Neural progenitor cell (in vitro differentiated cells): ENCODE measurements around the gene C1QA. TPM values are rescaled to one million over a fixed set of nuclear protein-coding genes. Genes with fewer than 3 reads are reported as not detected.
A peak's percentile ranks its signal among the peaks of the same experiment; 100 is the strongest.

Experiments
- DNase-seq: peaks from one replicate; pipeline ENCODE4 v3.0.0-alpha.2; 2016; ENCODE audit warnings: low spot score
- H2AFZ ChIP-seq: fragments of 200-600 bp; sonication (generic); replicated peaks from 2 replicates; pipeline ENCODE4 v1.6.1; 2016; ENCODE audit warnings: antibody characterized with exemption
- H3F3A ChIP-seq: fragments of 200-600 bp; sonication (generic); 2 replicates; pipeline ENCODE4 v1.6.1; 2016; ENCODE audit warnings: antibody characterized with exemption, low read depth
- H3K27ac ChIP-seq: fragments of 200-600 bp; sonication (generic); 2 replicates; pipeline ENCODE4 v1.5.1; 2016; ENCODE audit warnings: mild to moderate bottlenecking
- H3K27me3 ChIP-seq: fragments of 200-600 bp; sonication (generic); 2 replicates; pipeline ENCODE4 v1.6.1; 2016; ENCODE audit warnings: mild to moderate bottlenecking, moderate library complexity
- H3K36me3 ChIP-seq: fragments of 200-600 bp; sonication (generic); 2 replicates; pipeline ENCODE4 v1.5.1; 2016
- H3K4me1 ChIP-seq: fragments of 200-600 bp; sonication (generic); 2 replicates; pipeline ENCODE4 v1.6.1; 2016; ENCODE audit warnings: mixed run types
- H3K4me2 ChIP-seq: fragments of 200-600 bp; sonication (generic); 2 replicates; pipeline ENCODE4 v1.6.1; 2016
- H3K4me3 ChIP-seq: fragments of 200-600 bp; sonication (generic); 2 replicates; pipeline ENCODE4 v1.5.1; 2016
- H3K79me2 ChIP-seq: fragments of 200-600 bp; sonication (generic); 2 replicates; pipeline ENCODE4 v1.6.1; 2016; ENCODE audit warnings: low read depth
- H3K9ac ChIP-seq: fragments of 200-600 bp; sonication (generic); 2 replicates; pipeline ENCODE4 v1.6.1; 2016
- H3K9me3 ChIP-seq: fragments of 200-600 bp; sonication (generic); 2 replicates; pipeline ENCODE4 v1.5.1; 2016; ENCODE audit warnings: low read depth
- H4K20me1 ChIP-seq: fragments of 200-600 bp; sonication (generic); 2 replicates; pipeline ENCODE4 v1.6.1; 2016; ENCODE audit warnings: low read depth
- H3K27ac Mint-ChIP-seq: 3 replicates; pipeline ENCODE4 v1.8.0; 2021; ENCODE audit warnings: mixed read lengths
- H3K27me3 Mint-ChIP-seq: 2 replicates; pipeline ENCODE4 v1.8.0; 2022; ENCODE audit warnings: low read depth, mild to moderate bottlenecking, inconsistent platforms, moderate library complexity, mixed read lengths; ENCODE audit not compliant: insufficient read depth
- H3K36me3 Mint-ChIP-seq: 3 replicates; pipeline ENCODE4 v1.8.0; 2021; ENCODE audit warnings: mixed read lengths
- H3K4me1 Mint-ChIP-seq: 3 replicates; pipeline ENCODE4 v1.8.0; 2021; ENCODE audit warnings: mixed read lengths
- H3K4me3 Mint-ChIP-seq: 3 replicates; pipeline ENCODE4 v1.8.0; 2021; ENCODE audit warnings: mild to moderate bottlenecking, moderate library complexity, mixed read lengths
- H3K9me3 Mint-ChIP-seq: 3 replicates; pipeline ENCODE4 v1.8.0; 2020; ENCODE audit warnings: mixed read lengths
- EZH2 ChIP-seq: fragments of 200-600 bp; sonication (generic); IDR thresholded peaks from 2 replicates; pipeline ENCODE4 v1.6.1; 2017; ENCODE audit warnings: antibody characterized with exemption, mild to moderate bottlenecking, moderate library complexity
- EZH2phosphoT487 ChIP-seq: fragments of 200-600 bp; sonication (generic); IDR thresholded peaks from 2 replicates; pipeline ENCODE4 v1.6.1; 2017; ENCODE audit warnings: antibody characterized with exemption
- total RNA-seq: library from RNA; depleted of rRNA; stranded (reverse); fragments of >200 nt; gene quantifications from 2 replicates; pipeline ENCODE4 v1.2.3, GENCODE V29; 2015; ENCODE audit warnings: low replicate concordance
- TF ChIP-seq, protein P1 (sequence below): fragments of 200-600 bp; sonication (generic); IDR thresholded peaks from 2 replicates; pipeline ENCODE4 v1.5.1; 2017; ENCODE audit warnings: antibody characterized with exemption, mild to moderate bottlenecking

C1QA gene
- total RNA-seq, 1 donor from 2014 or later: not detected

DNA sequence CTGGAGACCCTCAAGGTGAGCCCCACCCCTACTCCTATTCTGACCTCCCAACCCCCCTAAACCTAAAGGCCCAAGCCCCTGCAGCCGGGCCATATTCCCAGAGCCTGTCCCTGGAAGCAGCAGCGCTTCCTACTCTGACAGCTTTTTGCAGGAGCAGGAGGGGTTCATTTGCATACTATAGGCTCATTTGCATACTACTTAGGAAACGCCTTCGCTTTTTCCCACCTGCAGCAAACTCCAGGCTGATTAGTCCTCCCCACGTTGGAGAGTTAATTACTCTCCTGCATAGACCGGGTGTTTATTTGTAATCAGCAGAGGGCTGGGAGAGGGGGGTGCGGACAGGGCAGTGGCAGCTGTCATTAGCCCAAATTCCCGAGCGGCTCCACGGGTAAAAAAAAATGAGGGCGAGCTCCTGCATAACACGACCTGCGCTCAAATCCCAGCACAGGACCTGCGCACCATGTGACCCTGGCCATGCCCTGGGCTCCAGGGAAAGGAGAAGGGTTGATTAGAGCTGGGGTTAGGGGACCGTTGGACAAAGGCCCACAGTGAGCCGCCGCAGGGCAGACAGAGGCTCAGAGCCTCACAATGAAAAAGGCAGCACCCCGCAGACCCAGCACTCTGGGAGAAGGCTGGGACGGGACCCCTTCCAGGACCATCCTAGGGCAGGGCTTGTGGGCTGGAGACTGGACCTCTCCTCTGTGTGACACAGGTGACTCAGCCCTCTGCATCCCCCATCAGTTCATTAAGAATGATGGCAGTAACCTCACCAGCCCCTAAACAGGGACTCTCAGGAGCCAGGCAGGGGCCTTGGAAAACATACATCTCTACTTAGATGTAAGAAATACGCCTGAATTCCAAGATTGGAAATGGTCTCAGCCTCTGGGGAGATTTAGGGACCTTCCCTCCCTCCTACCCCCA is 9.9 kb upstream of the C1QA start:
- H3K4me3 ChIP-seq: no peak overlapping the region
- H3K9ac ChIP-seq: no peak overlapping the region
- no peak overlapping the region for H3K27ac ChIP-seq
- H3K79me2 ChIP-seq: no peaks in the 10 kb centered on the region
- peaks cover 3% of the 10 kb centered on the region for H3K9me3 Mint-ChIP-seq
- TF ChIP-seq EZH2 (no peak), EZH2phosphoT487 (no peak)
- TF ChIP-seq, protein P1, sequence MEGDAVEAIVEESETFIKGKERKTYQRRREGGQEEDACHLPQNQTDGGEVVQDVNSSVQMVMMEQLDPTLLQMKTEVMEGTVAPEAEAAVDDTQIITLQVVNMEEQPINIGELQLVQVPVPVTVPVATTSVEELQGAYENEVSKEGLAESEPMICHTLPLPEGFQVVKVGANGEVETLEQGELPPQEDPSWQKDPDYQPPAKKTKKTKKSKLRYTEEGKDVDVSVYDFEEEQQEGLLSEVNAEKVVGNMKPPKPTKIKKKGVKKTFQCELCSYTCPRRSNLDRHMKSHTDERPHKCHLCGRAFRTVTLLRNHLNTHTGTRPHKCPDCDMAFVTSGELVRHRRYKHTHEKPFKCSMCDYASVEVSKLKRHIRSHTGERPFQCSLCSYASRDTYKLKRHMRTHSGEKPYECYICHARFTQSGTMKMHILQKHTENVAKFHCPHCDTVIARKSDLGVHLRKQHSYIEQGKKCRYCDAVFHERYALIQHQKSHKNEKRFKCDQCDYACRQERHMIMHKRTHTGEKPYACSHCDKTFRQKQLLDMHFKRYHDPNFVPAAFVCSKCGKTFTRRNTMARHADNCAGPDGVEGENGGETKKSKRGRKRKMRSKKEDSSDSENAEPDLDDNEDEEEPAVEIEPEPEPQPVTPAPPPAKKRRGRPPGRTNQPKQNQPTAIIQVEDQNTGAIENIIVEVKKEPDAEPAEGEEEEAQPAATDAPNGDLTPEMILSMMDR: no peak
- H2AFZ ChIP-seq: no peak overlapping the region
- H3K27me3 Mint-ChIP-seq: peaks cover 42% of the 10 kb centered on the region
- H4K20me1 ChIP-seq: peaks cover 26% of the 10 kb centered on the region
- H3K27ac Mint-ChIP-seq: no peak overlapping the region
- H3K4me1 Mint-ChIP-seq: peaks cover 14% of the 10 kb centered on the region
- no peak overlapping the region for H3K4me3 Mint-ChIP-seq
- H3K4me2 ChIP-seq: peak overlapping the region; percentile 28
- no peaks in the 10 kb centered on the region for H3K9me3 ChIP-seq
- H3K36me3 ChIP-seq: no peaks in the 10 kb centered on the region
- peak; percentile 46 for DNase-seq
- peaks cover 13% of the 10 kb centered on the region for H3F3A ChIP-seq
- H3K36me3 Mint-ChIP-seq: no peaks in the 10 kb centered on the region
- peaks cover 17% of the 10 kb centered on the region for H3K4me1 ChIP-seq
- H3K27me3 ChIP-seq: peaks cover 4% of the 10 kb centered on the region

DNA sequence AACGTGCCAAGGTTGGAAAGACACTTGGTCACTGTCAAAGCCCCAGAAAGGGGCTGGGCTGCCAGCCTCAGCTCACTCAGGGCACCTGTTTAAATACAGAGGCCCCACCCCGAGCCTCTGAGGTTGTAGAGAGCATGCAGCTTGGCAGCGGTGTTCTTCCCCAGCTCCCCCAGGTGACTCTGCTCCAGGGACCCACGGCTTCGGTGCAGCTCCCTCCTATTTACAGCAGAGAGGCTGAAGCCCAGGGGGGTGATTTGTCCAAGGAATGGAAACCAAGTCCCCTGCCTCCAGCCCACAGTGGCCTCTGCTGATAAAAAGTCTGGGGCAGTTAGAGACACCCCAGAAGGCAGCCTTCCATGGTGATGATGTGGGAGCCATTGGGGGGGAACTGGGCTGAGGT is 9.1 kb upstream of the C1QA start:
- H3K9me3 Mint-ChIP-seq: peaks cover 3% of the 10 kb centered on the region
- no peaks in the 10 kb centered on the region for H3K9me3 ChIP-seq
- H3K27me3 Mint-ChIP-seq: peaks cover 41% of the 10 kb centered on the region

DNA sequence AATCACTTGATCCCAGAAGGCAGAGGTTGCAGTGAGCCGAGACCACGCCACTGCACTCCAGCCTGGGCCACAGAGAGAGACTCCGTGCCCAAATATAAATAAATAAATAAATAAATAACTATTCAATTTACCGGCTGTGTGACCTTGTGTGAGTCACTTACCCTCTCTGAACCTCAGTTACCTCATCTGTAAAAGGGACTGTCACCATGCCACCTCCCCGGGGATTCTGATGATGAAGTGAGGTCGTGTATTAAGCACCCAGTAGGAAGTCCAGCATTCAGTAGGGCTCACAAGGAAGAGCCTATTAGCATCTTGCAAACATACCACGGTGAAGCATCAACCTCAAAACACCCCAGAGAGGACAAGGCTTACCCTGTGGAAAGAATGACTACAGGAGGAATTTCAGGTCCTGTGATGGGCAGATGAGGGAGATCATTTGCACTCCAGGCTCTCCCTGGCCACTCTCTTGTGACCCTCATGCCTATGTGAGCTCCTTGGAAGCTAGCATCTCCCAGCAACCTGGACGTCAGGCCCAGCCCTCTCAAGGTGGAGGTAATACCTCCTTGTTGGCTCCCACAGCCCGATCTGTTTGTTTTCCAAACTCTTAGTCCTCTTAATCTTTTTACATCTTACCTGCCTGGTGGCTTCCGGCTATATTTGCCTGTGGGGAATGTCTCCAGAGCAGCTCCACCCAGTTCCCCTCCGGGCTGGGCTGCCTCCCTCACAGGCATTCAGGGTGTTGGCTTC is 7.6 kb upstream of the C1QA start:
- no peaks in the 10 kb centered on the region for H3K79me2 ChIP-seq
- no peak for DNase-seq
- H3K27me3 ChIP-seq: peaks cover 4% of the 10 kb centered on the region
- peaks cover 13% of the 10 kb centered on the region for H3F3A ChIP-seq
- H3K4me2 ChIP-seq: no peak overlapping the region
- peaks cover 17% of the 10 kb centered on the region for H3K4me1 ChIP-seq
- Mint-ChIP-seq H3K27ac (no peak overlapping the region), H3K4me1 (peaks cover 16% of the 10 kb centered on the region), H3K27me3 (peaks cover 46% of the 10 kb centered on the region), H3K9me3 (peaks cover 3% of the 10 kb centered on the region), H3K4me3 (no peak overlapping the region), H3K36me3 (no peaks in the 10 kb centered on the region)
- no peak for TF ChIP-seq EZH2phosphoT487
- TF ChIP-seq EZH2: no peak
- TF ChIP-seq, protein P1: no peak
- no peaks in the 10 kb centered on the region for H3K36me3 ChIP-seq
- no peak overlapping the region for H2AFZ ChIP-seq
- no peaks in the 10 kb centered on the region for H3K9me3 ChIP-seq
- peaks cover 26% of the 10 kb centered on the region for H4K20me1 ChIP-seq
- no peak overlapping the region for H3K9ac ChIP-seq
- no peak overlapping the region for H3K4me3 ChIP-seq
- H3K27ac ChIP-seq: no peak overlapping the region

More for the DNA sequence above, 9.1 kb upstream of the C1QA start:
- H3K4me1 ChIP-seq: peaks cover 17% of the 10 kb centered on the region
- no peak for TF ChIP-seq EZH2phosphoT487
- no peak for TF ChIP-seq EZH2
- TF ChIP-seq, protein P1: no peak
- no peaks in the 10 kb centered on the region for H3K36me3 ChIP-seq
- peaks cover 13% of the 10 kb centered on the region for H3F3A ChIP-seq
- no peaks in the 10 kb centered on the region for H3K79me2 ChIP-seq
- H3K27ac ChIP-seq: no peak overlapping the region
- no peak for DNase-seq
- H3K4me3 ChIP-seq: no peak overlapping the region
- no peak overlapping the region for H3K4me2 ChIP-seq
- H4K20me1 ChIP-seq: peaks cover 26% of the 10 kb centered on the region
- H3K4me1 Mint-ChIP-seq: peaks cover 16% of the 10 kb centered on the region
- no peak overlapping the region for H3K9ac ChIP-seq
- H2AFZ ChIP-seq: no peak overlapping the region
- H3K27ac Mint-ChIP-seq: no peak overlapping the region
- no peaks in the 10 kb centered on the region for H3K36me3 Mint-ChIP-seq
- H3K27me3 ChIP-seq: peaks cover 4% of the 10 kb centered on the region
- no peak overlapping the region for H3K4me3 Mint-ChIP-seq
